ENCODE data around the gene MVD.

GRCh38 chr16:88602091-88602490 lies 60.8 kb downstream of the MVD start:
- TF ChIP-seq CTCF (IDR thresholded peaks at IDR 0.05) (no peak), ZFX (IDR thresholded peaks at IDR 0.05; ENCODE audit: borderline replicate concordance) (no peak)
